SJCRH30 (cell line): ENCODE measurements around the gene PRDM15. TPM values are rescaled to one million over a fixed set of nuclear protein-coding genes. Genes with fewer than 3 reads are reported as not detected.
"Not testable (repeated sequence)": the region's sequence is repeated elsewhere in the genome, so short reads cannot be mapped to it uniquely, and the experiment has no call there.

Experiments
- DNase-seq, 2 experiments: peaks; one replicate each; pipeline ENCODE4 v3.0.0-alpha.2; 2015 to 2020
- H3K27ac ChIP-seq: fragments of 250-450 bp; sonication (Bioruptor Pico); 2 replicates; pipeline ENCODE4 v1.5.1; 2020; ENCODE audit warnings: mild to moderate bottlenecking, moderate library complexity
- H3K27me3 ChIP-seq: fragments of 250-450 bp; sonication (Bioruptor Pico); 2 replicates; pipeline ENCODE4 v1.5.1; 2020; ENCODE audit warnings: mild to moderate bottlenecking, moderate library complexity
- H3K36me3 ChIP-seq: fragments of 250-450 bp; sonication (Bioruptor Pico); 2 replicates; pipeline ENCODE4 v1.5.1; 2020; ENCODE audit warnings: mild to moderate bottlenecking, moderate library complexity
- H3K4me1 ChIP-seq: fragments of 250-450 bp; sonication (Bioruptor Pico); 2 replicates; pipeline ENCODE4 v1.5.1; 2020; ENCODE audit warnings: mild to moderate bottlenecking, moderate library complexity
- H3K4me3 ChIP-seq: fragments of 250-450 bp; sonication (Bioruptor Pico); 2 replicates; pipeline ENCODE4 v1.5.1; 2020; ENCODE audit warnings: mild to moderate bottlenecking, moderate library complexity
- H3K9me3 ChIP-seq: fragments of 250-450 bp; sonication (Bioruptor Pico); replicated peaks from 2 replicates; pipeline ENCODE4 v1.5.1; 2020; ENCODE audit warnings: mild to moderate bottlenecking, moderate library complexity
- total RNA-seq: library from RNA; depleted of rRNA; stranded (reverse); fragments of >200 nt; shearing (Covaris generic); gene quantifications from 2 replicates; pipeline ENCODE4 v1.2.3, GENCODE V29; 2014

Gene PRDM15
- total RNA-seq, 1 experiment from 2014 or later: 6.1 TPM

GRCh38 chr21:41800425-41801320, 78.5 kb downstream of the PRDM15 start:
- Histone ChIP-seq H3K27me3 (no peaks in the 10 kb centered on the region), H3K9me3 (no peaks in the 10 kb centered on the region), H3K36me3 (no peaks in the 10 kb centered on the region), H3K27ac (no peak overlapping the region), H3K4me3 (no peak overlapping the region), H3K4me1 (no peaks in the 10 kb centered on the region)
- DNase-seq: no peak

- DNase-seq: no peak
- H3K27ac ChIP-seq: no peak overlapping the region
- no peaks in the 10 kb centered on the region for H3K36me3 ChIP-seq
- H3K9me3 ChIP-seq: no peaks in the 10 kb centered on the region
- H3K4me1 ChIP-seq: no peaks in the 10 kb centered on the region
- H3K27me3 ChIP-seq: no peaks in the 10 kb centered on the region
- no peak overlapping the region for H3K4me3 ChIP-seq
Observed at GRCh38 chr21:41799763-41800162, 79.4 kb downstream of the PRDM15 start.

GRCh38 chr21:41798326-41798725, 80.8 kb downstream of the PRDM15 start:
- Histone ChIP-seq H3K36me3 (no peaks in the 10 kb centered on the region), H3K4me3 (no peak overlapping the region), H3K9me3 (no peaks in the 10 kb centered on the region), H3K27ac (no peak overlapping the region), H3K27me3 (no peaks in the 10 kb centered on the region), H3K4me1 (no peaks in the 10 kb centered on the region)
- no peak for DNase-seq

GRCh38 chr21:41796476-41797080, 82.6 kb downstream of the PRDM15 start:
- Histone ChIP-seq H3K4me3 (no peak overlapping the region), H3K36me3 (no peaks in the 10 kb centered on the region), H3K27me3 (no peaks in the 10 kb centered on the region), H3K27ac (no peak overlapping the region), H3K4me1 (no peaks in the 10 kb centered on the region), H3K9me3 (peaks cover 5% of the 10 kb centered on the region; the same call in 1 of the 2 replicates)
- DNase-seq: no peak

GRCh38 chr21:41795726-41796125, 83.4 kb downstream of the PRDM15 start:
- no peaks in the 10 kb centered on the region for H3K27me3 ChIP-seq
- H3K36me3 ChIP-seq: no peaks in the 10 kb centered on the region
- no peak for DNase-seq
- H3K4me3 ChIP-seq: no peak overlapping the region
- no peaks in the 10 kb centered on the region for H3K4me1 ChIP-seq
- peaks cover 5% of the 10 kb centered on the region; the same call in 1 of the 2 replicates for H3K9me3 ChIP-seq
- no peak overlapping the region for H3K27ac ChIP-seq

- H3K27ac ChIP-seq: no peak overlapping the region
- no peak overlapping the region for H3K4me3 ChIP-seq
- H3K4me1 ChIP-seq: no peaks in the 10 kb centered on the region
Observed at GRCh38 chr21:41794600-41794999, 84.5 kb downstream of the PRDM15 start.

GRCh38 chr21:41792711-41793110, 86.4 kb downstream of the PRDM15 start:
- Histone ChIP-seq H3K4me1 (no peaks in the 10 kb centered on the region), H3K27me3 (no peaks in the 10 kb centered on the region)

More at GRCh38 chr21:41794600-41794999, 84.5 kb downstream of the PRDM15 start:
- DNase-seq: no peak
- no peaks in the 10 kb centered on the region for H3K36me3 ChIP-seq
- H3K27me3 ChIP-seq: no peaks in the 10 kb centered on the region
- peaks cover 5% of the 10 kb centered on the region; the same call in 1 of the 2 replicates for H3K9me3 ChIP-seq

GRCh38 chr21:41786509-41786987, 92.6 kb downstream of the PRDM15 start:
- Histone ChIP-seq H3K4me1 (no peaks in the 10 kb centered on the region), H3K27me3 (peaks cover 5% of the 10 kb centered on the region; the same call in 1 of the 2 replicates), H3K4me3 (no peak overlapping the region), H3K36me3 (no peaks in the 10 kb centered on the region), H3K9me3 (no peaks in the 10 kb centered on the region), H3K27ac (no peak overlapping the region)
- no peak for DNase-seq

More at GRCh38 chr21:41792711-41793110, 86.4 kb downstream of the PRDM15 start:
- Histone ChIP-seq H3K9me3 (peaks cover 5% of the 10 kb centered on the region; the same call in 1 of the 2 replicates), H3K36me3 (no peaks in the 10 kb centered on the region), H3K4me3 (no peak overlapping the region), H3K27ac (no peak overlapping the region)
- DNase-seq: no peak

GRCh38 chr21:41785262-41785661, 93.9 kb downstream of the PRDM15 start:
- DNase-seq, H3K27ac ChIP-seq, H3K36me3 ChIP-seq, H3K4me3 ChIP-seq, H3K27me3 ChIP-seq, H3K4me1 ChIP-seq, H3K9me3 ChIP-seq: not testable (repeated sequence)

GRCh38 chr21:41784456-41785102, 94.6 kb downstream of the PRDM15 start:
- Histone ChIP-seq H3K4me3 (no peak overlapping the region), H3K27me3 (peaks cover 7% of the 10 kb centered on the region; the same call in 1 of the 2 replicates), H3K9me3 (no peaks in the 10 kb centered on the region), H3K4me1 (no peaks in the 10 kb centered on the region), H3K27ac (no peak overlapping the region), H3K36me3 (no peaks in the 10 kb centered on the region)
- DNase-seq: no peak

GRCh38 chr21:41783476-41784180, 95.5 kb downstream of the PRDM15 start:
- DNase-seq: peak; percentile 71 to 84
- Histone ChIP-seq H3K4me3 (no peak overlapping the region), H3K36me3 (no peaks in the 10 kb centered on the region), H3K9me3 (no peaks in the 10 kb centered on the region), H3K27me3 (peaks cover 7% of the 10 kb centered on the region; the same call in 1 of the 2 replicates), H3K27ac (no peak overlapping the region), H3K4me1 (no peaks in the 10 kb centered on the region)

- no peak overlapping the region for H3K4me3 ChIP-seq
- H3K36me3 ChIP-seq: no peaks in the 10 kb centered on the region
- DNase-seq: no peak
- no peaks in the 10 kb centered on the region for H3K9me3 ChIP-seq
- H3K27ac ChIP-seq: no peak overlapping the region
- H3K4me1 ChIP-seq: no peaks in the 10 kb centered on the region
- peaks cover 7% of the 10 kb centered on the region; the same call in 1 of the 2 replicates for H3K27me3 ChIP-seq
Observed at GRCh38 chr21:41781050-41781410, 98.1 kb downstream of the PRDM15 start.

- Histone ChIP-seq H3K4me1 (no peaks in the 10 kb centered on the region), H3K4me3 (no peak overlapping the region), H3K36me3 (no peaks in the 10 kb centered on the region), H3K27me3 (peaks cover 7% of the 10 kb centered on the region; the same call in 1 of the 2 replicates), H3K9me3 (no peaks in the 10 kb centered on the region), H3K27ac (no peak overlapping the region)
- DNase-seq: no peak
Observed at GRCh38 chr21:41780337-41781049, 98.7 kb downstream of the PRDM15 start.

GRCh38 chr21:41779659-41780058, 99.5 kb downstream of the PRDM15 start:
- DNase-seq: no peak
- H3K36me3 ChIP-seq: no peaks in the 10 kb centered on the region

More at GRCh38 chr21:41779659-41780058, 99.5 kb downstream of the PRDM15 start:
- Histone ChIP-seq H3K4me1 (no peaks in the 10 kb centered on the region), H3K9me3 (no peaks in the 10 kb centered on the region), H3K27ac (no peak overlapping the region), H3K27me3 (peaks cover 8% of the 10 kb centered on the region; the same call in 1 of the 2 replicates), H3K4me3 (no peak overlapping the region)
